Measurements from ENCODE around the gene SYT12. TPM values are rescaled to one million over a fixed set of nuclear protein-coding genes. Genes with fewer than 3 reads are reported as not detected.
A peak's percentile ranks its signal among the peaks of the same experiment; 100 is the strongest.

Gene SYT12
- total RNA-seq, 2 experiments from 2014 or later, result 0.25 to 0.72 TPM

GRCh38 chr11:67022341-67022933 is 497 bp upstream of the SYT12 start:
- no peak for DNase-seq (ENCODE audit: low spot score)
- Histone ChIP-seq H3K4me1 (ENCODE audit: insufficient read depth, low read length, poor library complexity, severe bottlenecking) (peaks cover 25% of the 10 kb centered on the region), H3K36me3 (ENCODE audit: insufficient read depth, low read length) (no peaks in the 10 kb centered on the region), H4K20me1 (ENCODE audit: insufficient read depth, low read length) (no peaks in the 10 kb centered on the region), H3K27ac (ENCODE audit: low read depth, low read length, poor library complexity, severe bottlenecking) (no peak overlapping the region), H3K4me3 (ENCODE audit: low read depth, low read length, poor library complexity, severe bottlenecking) (no peak overlapping the region), H3K9me3 (ENCODE audit: low read length) (no peaks in the 10 kb centered on the region), H2AFZ (ENCODE audit: low read length) (no peak overlapping the region), H3K9me2 (ENCODE audit: insufficient read depth, low read length) (no peaks in the 10 kb centered on the region), H3K79me2 (ENCODE audit: insufficient read depth, low read depth, low read length) (no peaks in the 10 kb centered on the region), H3K4me2 (ENCODE audit: low read length) (no peak overlapping the region)
- TF ChIP-seq EZH2phosphoT487 (IDR thresholded peaks at IDR 0.05; ENCODE audit: borderline replicate concordance, low read depth, low read length) (no peak), CTCF (conservative IDR thresholded peaks at IDR 0.05; ENCODE audit: low read length) (no peak)
- intact Hi-C loops (cut with micrococcal nuclease; ENCODE audit: unreplicated experiment), result no loop called here
- POLR2A ChIA-PET, result no interaction called here
- BruUV-seq (replicated peaks), result no TSS peak
- CTCF ChIA-PET (ENCODE audit: unreplicated experiment), result interaction anchor here (0.6 kb wide), 2 partner anchors 41 to 63 kb away, joined by 6 to 7 read pairs; no protein-coding TSS in a partner anchor

GRCh38 chr11:67023957-67024353 is 1.0 kb downstream of the SYT12 start:
- Histone ChIP-seq H3K4me1 (ENCODE audit: insufficient read depth, low read length, poor library complexity, severe bottlenecking) (peaks cover 40% of the 10 kb centered on the region), H3K4me3 (ENCODE audit: low read depth, low read length, poor library complexity, severe bottlenecking) (no peak overlapping the region), H3K27ac (ENCODE audit: low read depth, low read length, poor library complexity, severe bottlenecking) (no peak overlapping the region), H3K79me2 (ENCODE audit: insufficient read depth, low read depth, low read length) (no peaks in the 10 kb centered on the region), H3K36me3 (ENCODE audit: insufficient read depth, low read length) (no peaks in the 10 kb centered on the region), H3K4me2 (ENCODE audit: low read length) (peak overlapping the region; percentile 55), H4K20me1 (ENCODE audit: insufficient read depth, low read length) (no peaks in the 10 kb centered on the region), H3K9me3 (ENCODE audit: low read length) (no peaks in the 10 kb centered on the region), H2AFZ (ENCODE audit: low read length) (no peak overlapping the region), H3K9me2 (ENCODE audit: insufficient read depth, low read length) (no peaks in the 10 kb centered on the region)
- ChIA-PET POLR2A (no interaction called here), CTCF (ENCODE audit: unreplicated experiment) (no interaction called here)
- TF ChIP-seq CTCF (conservative IDR thresholded peaks at IDR 0.05; ENCODE audit: low read length), result no peak
- TF ChIP-seq EZH2phosphoT487 (IDR thresholded peaks at IDR 0.05; ENCODE audit: borderline replicate concordance, low read depth, low read length), result no peak
- intact Hi-C loops (cut with micrococcal nuclease; ENCODE audit: unreplicated experiment), result no loop called here
- DNase-seq (ENCODE audit: low spot score), result no peak
- BruUV-seq (replicated peaks), result no TSS peak

GRCh38 chr11:67024410-67024809 is 1.5 kb downstream of the SYT12 start:
- no TSS peak for BruUV-seq (replicated peaks)
- intact Hi-C loops (cut with micrococcal nuclease; ENCODE audit: unreplicated experiment), result no loop called here
- CTCF ChIA-PET (ENCODE audit: unreplicated experiment), result no interaction called here
- Histone ChIP-seq H3K79me2 (ENCODE audit: insufficient read depth, low read depth, low read length) (no peaks in the 10 kb centered on the region), H3K27ac (ENCODE audit: low read depth, low read length, poor library complexity, severe bottlenecking) (no peak overlapping the region), H3K4me1 (ENCODE audit: insufficient read depth, low read length, poor library complexity, severe bottlenecking) (peaks cover 44% of the 10 kb centered on the region), H4K20me1 (ENCODE audit: insufficient read depth, low read length) (no peaks in the 10 kb centered on the region), H3K9me2 (ENCODE audit: insufficient read depth, low read length) (no peaks in the 10 kb centered on the region), H3K4me3 (ENCODE audit: low read depth, low read length, poor library complexity, severe bottlenecking) (no peak overlapping the region), H3K36me3 (ENCODE audit: insufficient read depth, low read length) (no peaks in the 10 kb centered on the region), H3K9me3 (ENCODE audit: low read length) (no peaks in the 10 kb centered on the region), H2AFZ (ENCODE audit: low read length) (no peak overlapping the region), H3K4me2 (ENCODE audit: low read length) (peak overlapping the region; percentile 55)
- DNase-seq (ENCODE audit: low spot score), result peak; percentile 59
- POLR2A ChIA-PET, result no interaction called here
- TF ChIP-seq CTCF (conservative IDR thresholded peaks at IDR 0.05; ENCODE audit: low read length) (no peak), EZH2phosphoT487 (IDR thresholded peaks at IDR 0.05; ENCODE audit: borderline replicate concordance, low read depth, low read length) (no peak)

All from OCI-LY7 (cell line).